Activated naive CD4-positive, alpha-beta T cell treated with anti-CD3 and anti-CD28 coated beads, Interleukin-2, amount 50 U/mL, for 72 hours (primary cell): ENCODE results near the gene EYS. TPM values are rescaled to one million over a fixed set of nuclear protein-coding genes. Genes with fewer than 3 reads are reported as not detected.
"Not testable (repeated sequence)": the region's sequence is repeated elsewhere in the genome, so short reads cannot be mapped to it uniquely, and the experiment has no call there.

ENCODE experiments used
- ATAC-seq, 2 donors: fragments of 150-1000 bp; cut with Tn5 transposase; 2 replicates each; pipeline ENCODE4 v1.10.0; 2021; ENCODE audit warnings: mild to moderate bottlenecking in 2 of 2, moderate library complexity in 2 of 2
- DNase-seq, 2 donors: peaks; one replicate each; pipeline ENCODE4 v3.0.0; 2021 to 2022; ENCODE audit warnings: low spot score in 2 of 2
- H3K27ac Mint-ChIP-seq, 2 donors: one replicate each; pipeline ENCODE4 v1.8.0; 2022; ENCODE audit warnings: mild to moderate bottlenecking in 2 of 2, mixed read lengths in 2 of 2
- H3K36me3 Mint-ChIP-seq, 2 donors: one replicate each; pipeline ENCODE4 v1.8.0; 2022; ENCODE audit warnings: mixed read lengths in 2 of 2
- H3K9me3 Mint-ChIP-seq, 2 donors: one replicate each; pipeline ENCODE4 v1.8.0; 2022; ENCODE audit warnings: mixed read lengths in 2 of 2
- total RNA-seq, 2 donors: library from RNA; stranded (reverse); gene quantifications; one replicate each; pipeline ENCODE4 v1.2.3, GENCODE V29; 2022

Gene EYS
- total RNA-seq, 2 donors from 2014 or later: not detected

GRCh38 chr6:65646544-65646943 is 60.5 kb downstream of the EYS start:
- Mint-ChIP-seq H3K9me3 (peaks cover 25 to 35% of the 10 kb centered on the region in 2 donors), H3K36me3 (peaks cover 0 to 14% of the 10 kb centered on the region in 2 donors), H3K27ac (no peak overlapping the region)
- ATAC-seq: no peak
- no peak for DNase-seq

- Mint-ChIP-seq H3K9me3 (peaks cover 24 to 34% of the 10 kb centered on the region in 2 donors), H3K36me3 (peaks cover 0 to 14% of the 10 kb centered on the region in 2 donors)
- no peak for ATAC-seq
Measured at GRCh38 chr6:65642776-65643175, 64.2 kb downstream of the EYS start.

GRCh38 chr6:65638047-65638831 is 68.8 kb downstream of the EYS start:
- DNase-seq (no peak), ATAC-seq (no peak)
- Mint-ChIP-seq H3K27ac (no peak overlapping the region), H3K36me3 (no peaks in the 10 kb centered on the region), H3K9me3 (peaks cover 9 to 17% of the 10 kb centered on the region in 2 donors)

More at GRCh38 chr6:65642776-65643175, 64.2 kb downstream of the EYS start:
- H3K27ac Mint-ChIP-seq: no peak overlapping the region
- no peak for DNase-seq

GRCh38 chr6:65637289-65638046 is 69.6 kb downstream of the EYS start:
- Mint-ChIP-seq H3K9me3 (peaks cover 9 to 17% of the 10 kb centered on the region in 2 donors), H3K36me3 (no peaks in the 10 kb centered on the region), H3K27ac (no peak overlapping the region)
- ATAC-seq (no peak), DNase-seq (no peak)

GRCh38 chr6:65633501-65633900 is 73.5 kb downstream of the EYS start:
- Mint-ChIP-seq H3K36me3 (no peaks in the 10 kb centered on the region), H3K9me3 (peaks cover 13 to 18% of the 10 kb centered on the region in 2 donors), H3K27ac (no peak overlapping the region)
- no peak for DNase-seq
- ATAC-seq: no peak

- no peak overlapping the region for H3K27ac Mint-ChIP-seq
- DNase-seq (no peak), ATAC-seq (no peak)
- no peaks in the 10 kb centered on the region for H3K36me3 Mint-ChIP-seq
- peaks cover 22% of the 10 kb centered on the region in 2 donors for H3K9me3 Mint-ChIP-seq
Measured at GRCh38 chr6:65631711-65632110, 75.3 kb downstream of the EYS start.

- ATAC-seq, H3K36me3 Mint-ChIP-seq, DNase-seq, H3K27ac Mint-ChIP-seq: not testable (repeated sequence)
- H3K9me3 Mint-ChIP-seq: peaks cover 13 to 29% of the 10 kb centered on the region in 2 donors
Measured at GRCh38 chr6:65627434-65627999, 79.5 kb downstream of the EYS start.

- H3K36me3 Mint-ChIP-seq: no peaks in the 10 kb centered on the region
- no peak overlapping the region for H3K27ac Mint-ChIP-seq
- DNase-seq (no peak), ATAC-seq (no peak)
- peaks cover 13 to 29% of the 10 kb centered on the region in 2 donors for H3K9me3 Mint-ChIP-seq
Measured at GRCh38 chr6:65627015-65627414, 80.0 kb downstream of the EYS start.

GRCh38 chr6:65623566-65623965 is 83.5 kb downstream of the EYS start:
- no peaks in the 10 kb centered on the region for H3K36me3 Mint-ChIP-seq
- no peak for DNase-seq
- ATAC-seq: no peak
- H3K27ac Mint-ChIP-seq: no peak overlapping the region
- peaks cover 4 to 21% of the 10 kb centered on the region in 2 donors for H3K9me3 Mint-ChIP-seq

GRCh38 chr6:65610746-65611145 is 96.3 kb downstream of the EYS start:
- H3K36me3 Mint-ChIP-seq: no peaks in the 10 kb centered on the region
- DNase-seq: no peak

GRCh38 chr6:65595540-65595939 is 111.5 kb downstream of the EYS start:
- H3K27ac Mint-ChIP-seq: no peak overlapping the region
- H3K36me3 Mint-ChIP-seq: no peaks in the 10 kb centered on the region
- DNase-seq: no peak
- no peak for ATAC-seq
- H3K9me3 Mint-ChIP-seq: peaks cover 9 to 16% of the 10 kb centered on the region in 2 donors

More at GRCh38 chr6:65610746-65611145, 96.3 kb downstream of the EYS start:
- ATAC-seq: no peak
- H3K9me3 Mint-ChIP-seq: no peaks in the 10 kb centered on the region
- no peak overlapping the region for H3K27ac Mint-ChIP-seq

GRCh38 chr6:65570340-65570739 is 136.7 kb downstream of the EYS start:
- H3K9me3 Mint-ChIP-seq: peaks cover 12 to 15% of the 10 kb centered on the region in 2 donors
- ATAC-seq (no peak), DNase-seq (no peak)
- H3K27ac Mint-ChIP-seq: no peak overlapping the region
- peaks cover 4 to 7% of the 10 kb centered on the region in 2 donors for H3K36me3 Mint-ChIP-seq

GRCh38 chr6:65569505-65569904 is 137.5 kb downstream of the EYS start:
- Mint-ChIP-seq H3K36me3 (peaks cover 4 to 7% of the 10 kb centered on the region in 2 donors), H3K9me3 (peaks cover 12 to 15% of the 10 kb centered on the region in 2 donors), H3K27ac (no peak overlapping the region)
- ATAC-seq: no peak
- no peak for DNase-seq

- ATAC-seq, DNase-seq, H3K27ac Mint-ChIP-seq, H3K36me3 Mint-ChIP-seq: not testable (repeated sequence)
- peaks cover 12 to 15% of the 10 kb centered on the region in 2 donors for H3K9me3 Mint-ChIP-seq
Measured at GRCh38 chr6:65569056-65569455, 138.0 kb downstream of the EYS start.

GRCh38 chr6:65566117-65566516 is 140.9 kb downstream of the EYS start:
- Mint-ChIP-seq H3K27ac (no peak overlapping the region), H3K9me3 (peaks cover 12 to 19% of the 10 kb centered on the region in 2 donors), H3K36me3 (peaks cover 4 to 7% of the 10 kb centered on the region in 2 donors)
- ATAC-seq: no peak
- no peak for DNase-seq

- peaks cover 4% of the 10 kb centered on the region in 2 donors for H3K9me3 Mint-ChIP-seq
- ATAC-seq (no peak), DNase-seq (no peak)
- H3K36me3 Mint-ChIP-seq: peaks cover 0 to 5% of the 10 kb centered on the region in 2 donors
- H3K27ac Mint-ChIP-seq: no peak overlapping the region
Measured at GRCh38 chr6:65558071-65558470, 149.0 kb downstream of the EYS start.

- peaks cover 3 to 4% of the 10 kb centered on the region in 2 donors for H3K9me3 Mint-ChIP-seq
Measured at GRCh38 chr6:65557224-65557623, 149.8 kb downstream of the EYS start.

More at GRCh38 chr6:65557224-65557623, 149.8 kb downstream of the EYS start:
- DNase-seq: no peak
- Mint-ChIP-seq H3K27ac (no peak overlapping the region), H3K36me3 (peaks cover 0 to 5% of the 10 kb centered on the region in 2 donors)
- no peak for ATAC-seq
